HCT116 (cell line): ENCODE results near the gene LIG3. TPM values are rescaled to one million over a fixed set of nuclear protein-coding genes. Genes with fewer than 3 reads are reported as not detected.

ENCODE experiments used
- ATAC-seq: fragments of 200-7000 bp; cut with Tn5 transposase; 2 replicates; pipeline ENCODE4 v1.9.1; 2020; ENCODE audit warnings: mild to moderate bottlenecking, moderate library complexity
- BruUV-seq: library from RNA; stranded (reverse); fragments of 400-500 nt; replicated peaks from 2 replicates; lab custom pipeline; 2021; lab: Mats Ljungman, UMichigan
- CTCF ChIA-PET: fragments of 300-600 bp; sonication (Branson Sonifier 250); formaldehyde crosslinking; loops from one replicate; lab custom pipeline; 2021; ENCODE audit warnings: antibody characterized with exemption; lab: Charles Lee
- POLR2A ChIA-PET: fragments of 300-600, 350-600 bp; sonication (Branson Sonifier 250); formaldehyde crosslinking; loops from one replicate; lab custom pipeline; 2021; ENCODE audit warnings: antibody characterized with exemption; lab: Charles Lee
- RAD21 ChIA-PET, 2 experiments: fragments of 300-600 bp; sonication (Branson Sonifier 250); formaldehyde crosslinking; loops; one replicate each; lab custom pipeline; 2023; ENCODE audit warnings: low total read pairs in 2 of 2; ENCODE audit not compliant: uncharacterized antibody in 2 of 2, unreplicated experiment in 2 of 2, low non-redundant PET in 1 of 2; lab: Charles Lee
- DNase-seq: peaks from one replicate; pipeline ENCODE4 v3.0.0-alpha.2; 2010; ENCODE audit warnings: low read depth, low spot score
- H2AFZ ChIP-seq: fragments of 200-600 bp; shearing (Covaris generic), sonication (generic); 2 replicates; pipeline ENCODE4 v1.6.1; 2017; ENCODE audit warnings: low read depth, mixed run types, mixed read lengths, antibody characterized with exemption, low read length; ENCODE audit not compliant: poor library complexity, severe bottlenecking
- H3K27ac ChIP-seq: 2 replicates; pipeline ENCODE4 v1.5.1; 2012; ENCODE audit warnings: low read depth, low read length
- H3K27me3 ChIP-seq: fragments of 200-600 bp; sonication (generic); 2 replicates; pipeline ENCODE4 v1.6.1; 2016; ENCODE audit warnings: mixed run types, low read length, mixed read lengths; ENCODE audit not compliant: insufficient read depth
- H3K36me3 ChIP-seq, 2 experiments: fragments of 200-500 bp in 1 of 2; fragments of 200-600 bp in 1 of 2; sonication (Bioruptor generic) in 1 of 2; sonication (generic) in 1 of 2; 2 replicates each; pipeline versions ENCODE4 v1.5.1 to v1.6.1; 2014 to 2016; ENCODE audit warnings: low read length in 2 of 2, inconsistent platforms in 1 of 2, mixed read lengths in 1 of 2, mixed run types in 1 of 2; ENCODE audit not compliant: insufficient read depth in 2 of 2, control insufficient read depth in 1 of 2
- H3K4me1 ChIP-seq, 2 experiments: fragments of 200-600 bp in 1 of 2; sonication (generic) in 1 of 2; 2 replicates each; pipeline versions ENCODE4 v1.5.1 to v1.6.1; 2012 to 2017; ENCODE audit warnings: low read length in 2 of 2, inconsistent platforms in 1 of 2, mild to moderate bottlenecking in 1 of 2, mixed read lengths in 1 of 2, mixed run types in 1 of 2, moderate library complexity in 1 of 2; ENCODE audit not compliant: insufficient read depth in 2 of 2, control insufficient read depth in 1 of 2
- H3K4me2 ChIP-seq: fragments of 200-600 bp; sonication (generic); 2 replicates; pipeline ENCODE4 v1.6.1; 2017; ENCODE audit warnings: mixed run types, low read length, mixed read lengths
- H3K4me3 ChIP-seq, 2 experiments: fragments of 200-600 bp in 1 of 2; sonication (generic) in 1 of 2; replicated peaks in 1 of 2; 2 replicates each; pipeline ENCODE4 v1.5.1; 2011 to 2016; ENCODE audit warnings: low read length in 2 of 2, control low read depth in 1 of 2, low read depth in 1 of 2, mild to moderate bottlenecking in 1 of 2, mixed read lengths in 1 of 2, mixed run types in 1 of 2
- H3K79me2 ChIP-seq: fragments of 200-600 bp; sonication (generic); 2 replicates; pipeline ENCODE4 v1.6.1; 2017; ENCODE audit warnings: mild to moderate bottlenecking, mixed run types, low read length, moderate library complexity, mixed read lengths; ENCODE audit not compliant: insufficient read depth
- H3K9ac ChIP-seq: fragments of 200-600 bp; sonication (generic); 2 replicates; pipeline ENCODE4 v1.6.1; 2016; ENCODE audit warnings: low read length, mixed read lengths
- H3K9me2 ChIP-seq: fragments of 200-600 bp; sonication (generic), shearing (Covaris generic); 2 replicates; pipeline ENCODE4 v1.6.1; 2017; ENCODE audit warnings: mixed run types, mild to moderate bottlenecking, moderate library complexity; ENCODE audit not compliant: insufficient read depth
- H3K9me3 ChIP-seq, 2 experiments: fragments of 200-500 bp in 1 of 2; fragments of 200-600 bp in 1 of 2; sonication (Bioruptor generic) in 1 of 2; sonication (generic) in 1 of 2; 2 replicates each; pipeline ENCODE4 v1.6.1; 2014 to 2017; ENCODE audit warnings: low read length in 2 of 2, mixed read lengths in 2 of 2, inconsistent platforms in 1 of 2, low read depth in 1 of 2, mild to moderate bottlenecking in 1 of 2, mixed run types in 1 of 2, moderate library complexity in 1 of 2; ENCODE audit not compliant: control insufficient read depth in 1 of 2, insufficient read depth in 1 of 2
- H4K20me1 ChIP-seq: fragments of 200-600 bp; sonication (generic), shearing (Covaris generic); 2 replicates; pipeline ENCODE4 v1.6.1; 2017; ENCODE audit warnings: mixed run types, mild to moderate bottlenecking, moderate library complexity; ENCODE audit not compliant: insufficient read depth
- CBX3 ChIP-seq: IDR thresholded peaks from 2 replicates; pipeline ENCODE4 v1.6.1; 2012; ENCODE audit warnings: low read depth
- CEBPB ChIP-seq: IDR thresholded peaks from 2 replicates; pipeline ENCODE4 v1.6.1; 2012; ENCODE audit warnings: low read depth
- ELF1 ChIP-seq: IDR thresholded peaks from 2 replicates; pipeline ENCODE4 v1.6.1; 2012; ENCODE audit warnings: low read depth, borderline replicate concordance
- EZH2phosphoT487 ChIP-seq: fragments of 200-600 bp; IDR thresholded peaks from 2 replicates; pipeline ENCODE4 v1.6.1; 2018; ENCODE audit warnings: antibody characterized with exemption, borderline replicate concordance
- FOSL1 ChIP-seq: IDR thresholded peaks from 2 replicates; pipeline ENCODE4 v1.6.1; 2012; ENCODE audit warnings: low read depth
- JUND ChIP-seq: IDR thresholded peaks from 2 replicates; pipeline ENCODE4 v1.6.1; 2012
- POLR2A ChIP-seq: IDR thresholded peaks from 2 replicates; pipeline ENCODE4 v1.7.0; 2011; ENCODE audit warnings: borderline replicate concordance; ENCODE audit not compliant: insufficient read depth, insufficient read length; ENCODE audit errors: extremely low read depth
- RAD21 ChIP-seq: IDR thresholded peaks from 2 replicates; pipeline ENCODE4 v1.6.1; 2012; ENCODE audit warnings: low read depth, mild to moderate bottlenecking
- SIN3A ChIP-seq: IDR thresholded peaks from 2 replicates; pipeline ENCODE4 v1.6.1; 2012; ENCODE audit warnings: low read depth
- SP1 ChIP-seq: IDR thresholded peaks from 2 replicates; pipeline ENCODE4 v1.6.1; 2012; ENCODE audit warnings: low read depth
- SRF ChIP-seq: IDR thresholded peaks from 2 replicates; pipeline ENCODE4 v1.6.1; 2012; ENCODE audit warnings: low read depth
- TCF7L2 ChIP-seq: IDR thresholded peaks from 2 replicates; pipeline ENCODE4 v1.7.0; 2011; ENCODE audit warnings: borderline replicate concordance, inconsistent platforms; ENCODE audit not compliant: insufficient read depth, insufficient read length; ENCODE audit errors: extremely low read depth
- YY1 ChIP-seq: IDR thresholded peaks from 2 replicates; pipeline ENCODE4 v1.6.1; 2011; ENCODE audit warnings: low read length, low read depth, moderate library complexity, mild to moderate bottlenecking; ENCODE audit not compliant: insufficient replicate concordance; ENCODE audit errors: extremely low read depth
- ZBTB33 ChIP-seq: IDR thresholded peaks from 2 replicates; pipeline ENCODE4 v1.6.1; 2011; ENCODE audit warnings: mild to moderate bottlenecking, low read length, moderate library complexity; ENCODE audit not compliant: insufficient replicate concordance; ENCODE audit errors: extremely low read depth
- ZNF274 ChIP-seq: fragments of 200-500 bp; sonication (Bioruptor generic); IDR thresholded peaks from 2 replicates; pipeline ENCODE4 v1.6.1; 2014; ENCODE audit warnings: mild to moderate bottlenecking, low read depth, low read length, inconsistent platforms
- intact Hi-C: fragments of 100-400 bp; cut with micrococcal nuclease; formaldehyde crosslinking; loops from 2 replicates; pipeline ENCODE4 v1.10.0; 2022
- total RNA-seq: library from RNA; stranded (reverse); gene quantifications from one replicate; pipeline ENCODE4 v1.2.1, GENCODE V29; 2021; ENCODE audit not compliant: unreplicated experiment
- TF ChIP-seq, protein P1 (sequence below), 3 experiments: fragments of 200-600 bp in 1 of 3; sonication (generic) in 1 of 3; IDR thresholded peaks in 2 of 3; conservative IDR thresholded peaks in 1 of 3; 2 replicates each; pipeline ENCODE4 v1.5.1; 2012 to 2017; ENCODE audit warnings: low read depth in 2 of 3, low read length in 2 of 3, antibody characterized with exemption in 1 of 3, borderline replicate concordance in 1 of 3, control low read depth in 1 of 3, mild to moderate bottlenecking in 1 of 3, mixed read lengths in 1 of 3, mixed run types in 1 of 3, moderate library complexity in 1 of 3; ENCODE audit not compliant: insufficient read depth in 1 of 3
- TF ChIP-seq, protein P2 (sequence below): IDR thresholded peaks from 2 replicates; pipeline ENCODE4 v1.6.1; 2012

LIG3 gene
- total RNA-seq, 1 experiment from 2014 or later, result 49.4 TPM

DNA sequence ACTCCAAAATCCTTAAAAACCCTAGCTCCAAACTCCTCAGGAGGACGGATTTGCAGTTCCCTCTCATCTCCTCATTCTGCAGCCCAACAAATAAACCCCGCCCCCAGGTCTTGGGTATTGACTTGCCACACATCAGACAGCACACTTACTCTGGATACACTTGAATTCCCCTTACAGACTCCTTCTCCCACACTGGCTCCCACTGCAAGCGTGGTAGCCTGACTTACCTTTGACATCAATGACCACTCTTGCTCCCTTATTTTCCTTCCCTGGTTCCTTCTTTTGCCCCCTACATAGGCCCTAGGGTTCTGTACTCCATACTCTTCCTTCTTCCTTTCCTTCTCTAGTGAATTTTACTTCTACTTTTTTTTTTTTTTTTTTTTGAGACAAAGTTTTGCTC, 75.7 kb downstream of the LIG3 start:
- no peak; the same call in 1 of the 2 replicates for ATAC-seq
- RAD21 ChIA-PET, result no interaction called here
- TF ChIP-seq CBX3 (no peak), SRF (no peak), EZH2phosphoT487 (no peak), SIN3A (no peak), ZNF274 (no peak), POLR2A (no peak), YY1 (no peak), TCF7L2 (no peak), FOSL1 (no peak), ELF1 (no peak), RAD21 (no peak), JUND (no peak), ZBTB33 (no peak), SP1 (no peak), CEBPB (no peak)
- TF ChIP-seq, protein P1, sequence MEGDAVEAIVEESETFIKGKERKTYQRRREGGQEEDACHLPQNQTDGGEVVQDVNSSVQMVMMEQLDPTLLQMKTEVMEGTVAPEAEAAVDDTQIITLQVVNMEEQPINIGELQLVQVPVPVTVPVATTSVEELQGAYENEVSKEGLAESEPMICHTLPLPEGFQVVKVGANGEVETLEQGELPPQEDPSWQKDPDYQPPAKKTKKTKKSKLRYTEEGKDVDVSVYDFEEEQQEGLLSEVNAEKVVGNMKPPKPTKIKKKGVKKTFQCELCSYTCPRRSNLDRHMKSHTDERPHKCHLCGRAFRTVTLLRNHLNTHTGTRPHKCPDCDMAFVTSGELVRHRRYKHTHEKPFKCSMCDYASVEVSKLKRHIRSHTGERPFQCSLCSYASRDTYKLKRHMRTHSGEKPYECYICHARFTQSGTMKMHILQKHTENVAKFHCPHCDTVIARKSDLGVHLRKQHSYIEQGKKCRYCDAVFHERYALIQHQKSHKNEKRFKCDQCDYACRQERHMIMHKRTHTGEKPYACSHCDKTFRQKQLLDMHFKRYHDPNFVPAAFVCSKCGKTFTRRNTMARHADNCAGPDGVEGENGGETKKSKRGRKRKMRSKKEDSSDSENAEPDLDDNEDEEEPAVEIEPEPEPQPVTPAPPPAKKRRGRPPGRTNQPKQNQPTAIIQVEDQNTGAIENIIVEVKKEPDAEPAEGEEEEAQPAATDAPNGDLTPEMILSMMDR (IDR thresholded peaks at IDR 0.05 in 2 of 3, conservative IDR thresholded peaks at IDR 0.05 in 1 of 3; ENCODE audit: borderline replicate concordance in 1 of 3, insufficient read depth in 1 of 3, low read depth in 2 of 3, low read length in 2 of 3), result no peak
- TF ChIP-seq, protein P2, sequence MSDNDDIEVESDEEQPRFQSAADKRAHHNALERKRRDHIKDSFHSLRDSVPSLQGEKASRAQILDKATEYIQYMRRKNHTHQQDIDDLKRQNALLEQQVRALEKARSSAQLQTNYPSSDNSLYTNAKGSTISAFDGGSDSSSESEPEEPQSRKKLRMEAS, result no peak
- TF ChIP-seq, all 23 proteins: peak for 0

More for the DNA sequence above, 75.7 kb downstream of the LIG3 start:
- Histone ChIP-seq H3K4me3 (no peak overlapping the region), H4K20me1 (no peaks in the 10 kb centered on the region), H3K4me2 (no peak overlapping the region), H3K9me2 (no peaks in the 10 kb centered on the region), H3K36me3 (no peaks in the 10 kb centered on the region), H3K9me3 (no peaks in the 10 kb centered on the region), H2AFZ (no peak overlapping the region), H3K79me2 (peaks cover 26% of the 10 kb centered on the region), H3K27ac (no peak overlapping the region), H3K4me1 (peaks cover 16 to 20% of the 10 kb centered on the region in 2 experiments; a peak in 3 of 4 replicates), H3K27me3 (no peaks in the 10 kb centered on the region), H3K9ac (no peak overlapping the region)
- BruUV-seq, result no TSS peak
- ChIA-PET CTCF (no interaction called here), POLR2A (no interaction called here)
- DNase-seq, result no peak
- intact Hi-C loops, result no loop called here
